GM12872 (cell line): ENCODE measurements around the gene LRTM1.

ENCODE experiments used
- TF ChIP-seq, protein P1 (sequence below): IDR thresholded peaks from 3 replicates; pipeline ENCODE4 v1.5.1; 2011; ENCODE audit warnings: low read depth, mild to moderate bottlenecking, low read length, moderate library complexity; ENCODE audit not compliant: insufficient read depth

Gene LRTM1

GRCh38 chr3:54917174-54917573 is 10.7 kb downstream of the LRTM1 start:
- TF ChIP-seq, protein P1, sequence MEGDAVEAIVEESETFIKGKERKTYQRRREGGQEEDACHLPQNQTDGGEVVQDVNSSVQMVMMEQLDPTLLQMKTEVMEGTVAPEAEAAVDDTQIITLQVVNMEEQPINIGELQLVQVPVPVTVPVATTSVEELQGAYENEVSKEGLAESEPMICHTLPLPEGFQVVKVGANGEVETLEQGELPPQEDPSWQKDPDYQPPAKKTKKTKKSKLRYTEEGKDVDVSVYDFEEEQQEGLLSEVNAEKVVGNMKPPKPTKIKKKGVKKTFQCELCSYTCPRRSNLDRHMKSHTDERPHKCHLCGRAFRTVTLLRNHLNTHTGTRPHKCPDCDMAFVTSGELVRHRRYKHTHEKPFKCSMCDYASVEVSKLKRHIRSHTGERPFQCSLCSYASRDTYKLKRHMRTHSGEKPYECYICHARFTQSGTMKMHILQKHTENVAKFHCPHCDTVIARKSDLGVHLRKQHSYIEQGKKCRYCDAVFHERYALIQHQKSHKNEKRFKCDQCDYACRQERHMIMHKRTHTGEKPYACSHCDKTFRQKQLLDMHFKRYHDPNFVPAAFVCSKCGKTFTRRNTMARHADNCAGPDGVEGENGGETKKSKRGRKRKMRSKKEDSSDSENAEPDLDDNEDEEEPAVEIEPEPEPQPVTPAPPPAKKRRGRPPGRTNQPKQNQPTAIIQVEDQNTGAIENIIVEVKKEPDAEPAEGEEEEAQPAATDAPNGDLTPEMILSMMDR: no peak

DNA sequence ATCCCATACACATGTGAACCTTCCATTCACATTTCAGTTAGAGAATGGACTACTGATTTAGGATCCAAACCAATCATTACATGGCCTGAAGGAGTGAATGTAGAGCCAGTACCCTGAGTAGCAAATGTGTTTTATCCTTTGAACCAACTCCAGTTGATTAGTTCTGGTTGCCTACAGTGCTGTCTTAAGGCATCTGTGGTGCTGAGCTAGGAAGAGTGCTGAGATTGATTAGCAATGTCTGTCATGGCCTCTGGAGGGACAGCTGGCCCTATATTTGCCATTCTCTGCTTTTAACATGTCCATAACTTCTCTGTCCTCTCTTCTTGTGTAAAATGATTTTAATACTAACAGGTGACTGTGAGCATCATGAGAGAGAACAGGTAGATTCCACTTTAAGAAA is 11.1 kb downstream of the LRTM1 start:
- TF ChIP-seq, protein P1: no peak

DNA sequence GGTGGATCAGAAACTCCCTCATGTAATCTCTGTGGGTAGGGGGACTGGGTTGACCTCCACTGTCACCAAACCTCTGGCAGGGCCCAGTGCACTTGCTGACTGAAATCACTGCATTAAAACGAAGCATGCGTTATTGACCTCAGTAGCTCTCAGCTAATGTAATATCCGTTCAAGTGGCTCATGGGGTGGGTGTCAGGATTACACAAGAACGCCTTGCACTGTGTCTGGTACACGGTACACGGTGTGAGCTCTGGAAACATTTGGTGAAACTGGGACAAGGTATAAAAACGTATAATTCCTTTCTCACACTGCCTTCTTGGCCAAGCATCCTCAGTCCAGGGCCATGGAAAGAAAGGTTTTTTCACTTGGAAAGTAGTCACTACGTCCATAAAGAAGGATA is 11.9 kb downstream of the LRTM1 start:
- TF ChIP-seq, protein P1: no peak

DNA sequence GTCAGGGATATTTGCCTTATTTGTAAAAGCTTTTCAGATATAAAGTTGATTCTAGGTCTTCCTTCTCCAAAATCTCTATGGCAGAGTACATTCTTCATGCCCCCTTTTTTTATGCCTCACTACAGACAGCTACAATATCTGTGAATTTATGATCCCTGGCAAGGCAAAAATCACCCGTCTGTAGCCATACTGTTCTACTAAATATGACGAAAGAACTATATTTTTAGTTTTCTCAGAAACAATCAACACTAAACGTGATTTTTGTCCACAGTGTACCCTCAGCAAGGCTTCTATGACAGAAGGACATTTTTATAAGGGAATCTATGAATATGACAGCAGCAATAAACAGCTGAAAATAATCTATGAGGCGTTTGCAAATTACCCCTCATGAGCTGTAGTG is 12.7 kb downstream of the LRTM1 start:
- TF ChIP-seq, protein P1: no peak

- TF ChIP-seq, protein P1: no peak
These were observed 13.7 kb downstream of the LRTM1 start for GRCh38 chr3:54914180-54914579.

DNA sequence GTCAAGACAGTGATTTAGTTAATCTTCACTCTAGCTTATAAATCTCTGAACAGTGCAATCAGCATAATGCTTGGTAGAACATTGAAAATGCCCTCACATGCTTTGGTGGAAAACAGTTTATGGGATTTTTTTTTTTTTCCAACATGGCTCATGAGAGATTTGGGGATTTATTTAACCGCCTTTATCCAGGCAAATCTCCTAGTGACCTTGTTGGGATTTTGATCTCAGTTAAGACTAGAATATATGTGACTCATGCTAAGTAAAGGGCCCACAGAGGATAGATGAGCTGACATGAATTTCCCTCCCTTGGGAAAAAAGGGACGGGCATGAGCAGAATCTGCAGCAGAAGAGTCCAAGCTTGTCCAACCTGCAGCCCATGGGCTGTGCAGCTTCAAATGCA is 18.7 kb downstream of the LRTM1 start:
- TF ChIP-seq, protein P1: no peak

DNA sequence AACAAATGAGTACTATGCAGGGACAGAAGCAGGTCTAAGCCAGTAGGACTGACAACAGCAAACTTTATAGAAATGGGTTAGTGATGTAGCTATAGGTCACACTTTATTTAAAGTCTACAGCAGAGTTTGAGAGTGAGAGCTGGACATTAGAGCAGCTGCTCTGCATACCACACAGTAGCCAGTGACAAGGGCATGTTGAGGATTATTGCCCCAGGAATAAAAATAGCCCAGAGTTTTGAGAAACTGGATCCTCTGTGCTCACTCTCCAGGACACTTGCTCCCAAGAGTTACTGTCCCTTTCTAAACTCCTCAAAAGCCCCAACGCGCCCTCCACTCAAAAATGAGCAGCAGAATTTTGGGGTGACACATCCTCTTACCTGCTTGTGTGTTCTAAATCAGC is 21.1 kb downstream of the LRTM1 start:
- TF ChIP-seq, protein P1: no peak

- TF ChIP-seq, protein P1: no peak
These were observed 21.9 kb downstream of the LRTM1 start for GRCh38 chr3:54905920-54906319.
